T-helper 1 cell treated with Interleukin-12 subunit alpha and Interleukin-12 subunit beta and Interleukin-4 antibody, amounts not matched to agents 30 ng/mL and 1 ng/mL, for 36 hours (primary cell): ENCODE results near the gene PRKRA. TPM values are rescaled to one million over a fixed set of nuclear protein-coding genes. Genes with fewer than 3 reads are reported as not detected.
"Not testable (repeated sequence)": the region's sequence is repeated elsewhere in the genome, so short reads cannot be mapped to it uniquely, and the experiment has no call there.

Experiments used
- intact Hi-C: fragments of 100-400 bp; cut with micrococcal nuclease; formaldehyde crosslinking; loops from one replicate; pipeline ENCODE4 v1.15.1; 2024
- total RNA-seq: library from RNA; stranded (reverse); gene quantifications from 2 replicates; pipeline ENCODE4 v1.2.3, GENCODE V29; 2022

Gene PRKRA
- total RNA-seq, 1 donor from 2014 or later: 36.1 TPM

DNA sequence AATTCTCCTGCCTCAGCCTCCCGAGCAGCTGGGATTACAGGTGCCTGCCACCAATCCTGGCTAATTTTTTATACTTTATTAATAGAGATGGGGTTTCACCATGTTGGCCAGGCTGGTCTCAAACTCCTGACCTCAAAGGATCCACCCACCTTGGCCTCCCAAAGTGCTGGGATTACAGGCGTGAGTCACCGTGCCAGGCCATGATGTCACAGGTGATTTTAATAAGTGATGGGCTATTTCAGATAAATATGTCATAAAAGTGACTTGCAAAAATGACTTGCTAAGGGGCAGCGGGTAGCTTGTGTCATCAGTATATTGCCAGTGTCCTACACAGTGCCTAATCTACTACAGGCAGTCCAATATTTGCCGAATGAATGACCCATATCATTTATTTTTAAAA, 20.3 kb upstream of the PRKRA start:
- intact Hi-C loops: loop anchor here (10.0 kb wide), 1 partner anchor 793 kb away; the partner anchor contains the start of gene SESTD1

DNA sequence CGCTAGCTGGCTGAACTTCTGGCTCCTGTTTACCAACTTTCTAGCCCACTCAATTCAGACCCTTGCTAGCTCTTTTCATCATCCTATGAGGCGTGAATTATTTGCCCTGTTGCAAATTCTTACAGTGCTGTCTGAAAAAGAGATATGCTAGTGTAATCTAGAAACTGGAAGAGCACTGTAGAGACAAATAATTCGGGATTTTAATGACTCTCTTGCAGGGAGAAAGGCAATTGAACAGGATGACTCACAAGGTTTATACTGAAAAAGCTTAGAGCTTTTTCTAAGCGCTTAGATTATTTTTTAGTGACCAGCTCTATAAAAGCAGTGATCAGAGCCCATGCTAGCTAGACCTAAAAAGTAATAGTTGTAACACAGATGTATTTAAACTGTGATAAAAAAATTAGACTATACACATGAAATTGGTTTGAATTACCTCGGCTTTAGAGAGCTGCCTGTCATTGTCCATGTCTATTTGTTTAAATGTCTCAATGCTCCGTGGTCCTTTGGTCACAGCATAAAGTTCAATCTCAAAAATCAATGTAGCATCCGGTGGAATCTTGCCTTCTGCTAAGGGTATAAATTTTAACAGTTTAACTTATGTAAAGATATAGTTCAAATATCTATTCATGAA, 18.4 kb upstream of the PRKRA start:
- intact Hi-C loops: no loop called here

DNA sequence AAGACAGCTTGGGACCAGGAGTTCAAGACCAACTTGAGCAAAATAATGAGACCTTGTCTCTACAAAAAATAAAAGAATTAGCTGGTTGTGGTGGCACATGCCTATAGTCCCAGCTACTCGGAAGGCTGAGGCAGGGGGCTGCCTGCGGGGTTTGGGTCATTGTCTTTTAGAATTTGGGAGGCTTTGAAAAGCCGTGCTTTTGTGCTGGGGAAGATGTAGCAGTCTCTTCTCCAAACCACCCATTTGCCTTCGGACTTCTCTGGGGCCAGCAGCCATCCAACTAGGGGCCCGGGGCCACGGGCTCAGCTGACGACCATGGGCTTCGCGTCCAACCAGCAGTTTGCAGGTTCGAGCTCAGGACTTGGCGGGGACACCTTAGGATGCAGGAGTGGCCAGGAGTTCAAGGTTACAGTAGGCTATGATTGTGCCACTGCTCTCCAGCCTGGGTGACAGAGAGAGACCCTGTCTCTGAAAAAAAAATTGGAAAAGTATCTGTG, 6.5 kb upstream of the PRKRA start:
- intact Hi-C loops: no loop called here

DNA sequence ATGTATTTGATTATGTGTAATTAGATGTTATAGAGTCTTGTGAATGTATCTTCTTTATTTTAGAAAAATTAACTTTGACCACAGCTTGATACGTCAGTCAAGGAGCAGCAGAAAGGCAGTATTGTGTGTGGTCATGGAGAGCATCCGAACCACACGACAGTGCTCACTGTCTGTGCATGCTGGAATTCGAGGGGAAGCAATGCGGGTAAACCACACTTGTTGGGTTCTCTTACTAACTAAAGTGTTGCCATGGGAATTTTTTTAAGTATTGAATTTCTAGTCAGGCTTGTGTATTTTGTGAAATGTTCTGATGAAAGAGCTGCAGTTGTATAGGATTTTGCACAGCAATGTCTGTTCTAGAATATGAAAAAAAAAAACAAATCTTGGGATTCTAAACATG, 5.0 kb upstream of the PRKRA start:
- intact Hi-C loops: loop anchor here (1.0 kb wide), 1 partner anchor 8 kb away; no protein-coding TSS in a partner anchor

DNA sequence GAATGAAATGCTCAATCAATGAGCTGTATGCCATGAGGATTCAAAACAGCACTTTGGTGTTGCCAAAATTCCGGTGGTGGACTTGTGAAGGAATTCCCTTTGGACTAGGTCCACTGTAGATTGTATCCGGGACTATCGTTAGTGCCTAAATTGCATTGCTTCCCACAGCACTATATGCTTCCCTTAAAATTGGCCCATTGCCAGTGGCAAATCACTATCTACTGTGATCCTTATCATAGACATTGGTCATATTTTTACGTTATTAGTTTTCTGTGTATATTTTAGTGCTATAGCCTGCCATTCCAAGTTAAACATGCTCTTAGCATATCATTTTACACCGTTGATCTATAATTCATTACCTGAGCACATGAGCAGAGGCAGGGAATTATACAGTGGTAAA, 1.9 kb upstream of the PRKRA start:
- intact Hi-C loops: no loop called here

DNA sequence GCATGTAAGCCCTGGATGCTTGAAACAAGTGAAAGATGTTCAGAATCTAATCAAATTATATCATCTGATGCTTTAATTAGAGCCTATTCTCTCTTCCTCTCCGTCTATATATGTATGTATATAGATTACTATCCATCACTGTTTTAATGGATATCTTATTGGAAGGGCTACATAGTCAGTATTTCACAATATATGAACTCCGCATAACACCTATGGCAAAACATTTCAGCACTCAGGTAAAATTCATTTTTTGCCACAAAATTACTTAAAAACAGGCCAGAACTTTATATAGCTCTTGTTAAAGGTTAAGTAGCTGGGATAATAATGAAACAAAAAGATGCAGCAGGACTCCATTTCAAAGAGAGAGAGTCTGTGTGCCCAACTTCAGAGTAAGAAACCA, 1.4 kb upstream of the PRKRA start:
- intact Hi-C loops: no loop called here

DNA sequence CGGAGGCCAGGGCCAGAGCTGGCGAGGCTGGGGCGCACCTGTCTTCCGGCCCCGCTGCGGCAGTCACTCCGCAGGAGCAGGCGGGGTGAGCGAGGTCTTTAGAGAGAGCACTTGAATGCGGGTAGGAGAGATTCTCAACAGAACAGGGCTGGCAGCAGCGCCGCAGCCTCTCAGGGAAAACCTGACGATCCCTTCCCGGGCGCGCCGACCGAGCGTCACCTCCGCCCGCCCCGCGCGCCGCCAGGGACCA, 526 bp downstream of the PRKRA start:
- intact Hi-C loops: loop anchor here (1.0 to 2.0 kb wide), 8 partner anchors 37 to 898 kb away; partner anchors contain the start of gene RBM45

DNA sequence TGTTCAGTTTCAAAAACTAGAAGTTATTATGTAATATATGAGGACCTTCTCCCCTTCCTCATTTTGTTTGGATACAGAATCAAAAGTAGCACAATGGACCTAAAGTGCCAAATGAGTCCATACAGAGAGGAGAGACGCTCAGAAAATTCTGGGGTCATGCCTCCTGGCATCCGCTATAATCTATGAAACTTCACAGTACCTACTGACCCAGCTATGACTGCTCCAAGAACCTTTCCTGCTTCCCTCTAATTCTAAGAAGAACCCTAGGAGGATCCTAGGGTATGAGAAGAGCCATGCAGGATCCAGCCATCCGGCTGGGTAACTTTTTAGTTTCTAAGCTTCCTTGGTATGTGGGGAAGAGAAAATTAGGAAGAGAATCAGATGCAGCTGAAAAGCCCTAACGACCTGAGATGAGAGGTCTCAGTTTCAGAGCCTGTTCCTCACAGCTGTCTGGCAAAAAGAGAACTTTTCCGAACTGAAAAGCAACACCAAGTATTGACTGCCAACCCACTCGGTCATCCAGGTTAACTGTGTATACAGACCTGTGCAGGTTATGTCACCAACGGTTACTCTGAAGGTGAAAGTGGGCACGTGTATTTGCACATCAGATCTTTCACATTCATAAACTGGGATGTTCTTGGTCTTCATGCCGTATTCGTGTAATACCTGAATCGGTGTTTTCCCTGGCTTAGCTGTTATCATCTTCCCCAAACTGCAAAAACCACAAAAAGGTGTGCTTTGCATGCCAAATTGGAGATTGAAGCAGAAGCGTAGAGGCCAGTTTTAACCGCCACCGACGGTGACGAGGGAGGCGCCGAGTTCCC, 1.1 kb downstream of the PRKRA start:
- intact Hi-C loops: loop anchor here (1.0 to 2.0 kb wide), 9 partner anchors 10 to 897 kb away; partner anchors contain the start of gene RBM45

DNA sequence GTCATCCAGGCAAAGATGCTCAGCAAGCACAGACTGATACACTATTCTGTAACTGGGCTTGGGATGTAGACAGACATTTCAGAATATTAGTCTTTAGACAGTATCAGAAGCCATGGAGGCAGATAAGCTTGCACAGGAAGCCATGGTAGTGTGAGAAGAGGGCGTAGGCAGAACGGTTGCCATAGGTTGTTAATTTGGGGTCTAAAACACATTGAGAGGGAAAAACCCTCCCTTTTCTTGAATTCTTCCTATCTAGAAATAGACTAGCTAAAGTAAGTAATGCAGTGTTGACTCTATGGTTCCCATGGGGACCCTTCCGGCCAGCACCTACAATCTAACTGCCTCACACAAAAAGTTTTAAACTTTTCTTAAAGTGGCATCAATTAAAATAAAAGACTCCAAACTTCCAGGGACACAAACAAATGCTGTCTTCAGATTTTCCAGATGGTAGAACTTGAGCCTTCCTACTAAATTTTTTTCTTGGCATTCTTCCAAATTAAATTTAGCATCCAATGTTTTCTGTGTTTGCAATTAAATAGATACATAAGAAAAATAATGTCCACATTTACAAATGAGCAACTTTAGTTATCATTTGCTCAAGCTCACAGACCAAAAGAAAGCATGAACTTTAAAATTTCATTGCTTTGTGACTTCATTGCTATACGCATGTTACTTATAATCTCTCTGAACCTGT, 1.9 kb downstream of the PRKRA start:
- intact Hi-C loops: loop anchor here (1.0 kb wide), 1 partner anchor 9 kb away; no protein-coding TSS in a partner anchor

DNA sequence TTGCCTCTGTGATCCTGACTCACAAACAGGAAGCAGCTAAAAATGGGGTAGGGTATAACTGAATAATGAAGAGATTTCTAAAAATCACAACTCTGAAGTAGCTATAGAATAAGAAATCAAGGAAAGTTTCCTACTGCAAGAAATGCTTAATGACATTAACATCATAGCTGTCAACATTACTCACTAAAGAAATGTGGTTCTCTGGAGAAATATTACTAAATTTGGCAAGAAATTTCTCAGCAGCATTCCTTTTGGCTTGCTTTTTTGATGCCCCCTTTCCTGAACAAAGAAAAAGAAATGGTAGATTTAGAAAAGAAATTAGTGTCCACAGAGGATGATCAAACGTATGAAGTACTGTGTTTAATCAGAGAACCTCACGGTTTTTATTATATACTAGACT, 9.5 kb downstream of the PRKRA start:
- intact Hi-C loops: no loop called here

DNA sequence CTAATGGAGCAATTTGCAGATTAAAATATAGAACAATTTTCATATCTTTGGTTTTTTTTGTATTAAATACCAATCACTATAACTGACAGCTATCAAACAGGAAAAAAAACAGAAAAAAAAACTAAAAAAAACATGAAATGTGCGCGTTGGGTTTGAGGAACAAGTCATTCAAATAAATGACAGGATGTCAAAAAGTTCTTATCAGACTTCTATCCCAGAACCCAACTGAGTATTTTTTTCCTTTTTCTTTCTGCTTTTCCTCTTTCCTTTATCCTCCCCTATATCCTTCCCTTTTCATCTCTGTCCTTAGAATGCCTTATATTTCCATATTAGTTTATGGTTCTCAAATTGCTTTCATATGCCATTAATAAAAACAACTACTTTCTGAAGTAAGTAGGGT, 14.3 kb downstream of the PRKRA start:
- intact Hi-C loops: no loop called here

DNA sequence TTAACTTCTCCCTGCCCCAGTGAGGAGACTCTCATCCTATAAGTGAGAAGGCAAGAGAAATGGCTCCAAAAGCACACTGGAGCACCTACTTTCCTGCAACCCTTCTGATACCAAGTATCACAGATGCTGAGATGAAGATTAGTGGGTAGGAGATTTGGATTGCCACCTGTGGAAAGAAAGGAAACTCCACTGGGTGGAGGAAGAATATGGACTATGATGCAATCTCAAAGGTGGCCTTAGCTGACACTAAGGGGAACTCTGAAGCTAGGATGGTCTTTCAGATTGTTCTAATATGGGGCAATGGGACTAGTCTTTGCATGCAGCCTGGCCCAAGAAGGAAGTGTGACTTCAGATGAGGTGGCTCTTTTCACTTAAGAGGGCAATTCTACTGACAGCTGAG, 21.6 kb downstream of the PRKRA start:
- intact Hi-C loops: no loop called here

DNA sequence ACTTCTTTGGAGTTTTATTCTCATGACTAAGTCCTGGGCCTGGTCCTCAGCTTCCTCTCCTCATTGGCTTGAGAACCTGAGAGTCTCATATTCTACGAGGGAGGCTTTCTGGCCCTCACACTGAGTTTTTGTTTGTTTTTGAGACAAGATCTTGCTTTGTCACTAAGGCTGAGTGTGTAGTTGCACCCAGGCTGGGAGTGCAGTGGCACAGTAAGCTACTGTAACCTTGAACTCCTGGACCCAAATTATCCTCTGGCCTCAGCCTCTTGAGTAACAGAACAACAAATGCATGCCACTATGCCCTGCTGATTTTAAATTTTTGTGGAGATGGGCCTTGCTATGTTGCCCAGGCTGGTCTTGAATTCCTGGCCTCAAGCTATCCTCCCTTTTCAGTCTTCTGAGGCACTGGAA, 22.6 kb downstream of the PRKRA start:
- intact Hi-C loops: no loop called here

DNA sequence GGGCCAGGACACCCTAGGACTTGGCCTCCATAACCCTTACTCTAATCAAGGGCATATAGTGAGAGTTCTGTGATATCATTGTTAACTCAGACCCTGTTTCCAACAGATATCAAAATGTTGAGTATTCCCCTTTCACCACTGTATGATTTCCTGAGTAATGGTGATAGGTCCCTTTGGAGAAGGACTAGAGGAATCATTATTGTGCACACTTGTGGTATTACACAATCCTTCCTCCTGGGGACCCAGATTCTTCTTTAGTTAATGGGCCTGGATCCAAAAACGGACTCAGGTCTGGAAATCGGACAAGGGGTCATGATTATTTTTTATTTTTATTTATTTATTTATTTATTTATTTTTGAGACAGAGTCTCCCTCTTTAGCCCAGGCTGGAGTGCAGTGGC, 23.5 kb downstream of the PRKRA start:
- intact Hi-C loops: no loop called here

DNA sequence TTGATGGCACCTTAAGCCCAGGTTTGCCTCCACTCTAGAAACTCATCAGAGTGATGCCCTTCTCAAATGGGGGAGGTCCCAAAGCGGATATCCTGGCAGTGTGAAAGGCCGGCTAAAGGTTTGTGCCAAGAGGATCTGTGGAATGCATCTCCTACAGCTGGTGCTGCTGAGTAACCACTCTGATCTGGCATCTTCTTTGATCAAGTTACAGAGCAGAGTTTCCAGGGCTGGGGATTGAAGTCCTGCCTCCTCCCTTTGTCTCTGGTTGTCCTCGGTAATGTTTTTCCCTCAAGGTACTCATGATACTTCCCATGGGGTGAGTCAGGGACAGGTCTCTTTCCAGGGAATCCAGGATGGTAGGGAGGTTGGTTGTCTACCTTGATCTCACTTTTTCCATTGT, 24.6 kb downstream of the PRKRA start:
- intact Hi-C loops: no loop called here

DNA sequence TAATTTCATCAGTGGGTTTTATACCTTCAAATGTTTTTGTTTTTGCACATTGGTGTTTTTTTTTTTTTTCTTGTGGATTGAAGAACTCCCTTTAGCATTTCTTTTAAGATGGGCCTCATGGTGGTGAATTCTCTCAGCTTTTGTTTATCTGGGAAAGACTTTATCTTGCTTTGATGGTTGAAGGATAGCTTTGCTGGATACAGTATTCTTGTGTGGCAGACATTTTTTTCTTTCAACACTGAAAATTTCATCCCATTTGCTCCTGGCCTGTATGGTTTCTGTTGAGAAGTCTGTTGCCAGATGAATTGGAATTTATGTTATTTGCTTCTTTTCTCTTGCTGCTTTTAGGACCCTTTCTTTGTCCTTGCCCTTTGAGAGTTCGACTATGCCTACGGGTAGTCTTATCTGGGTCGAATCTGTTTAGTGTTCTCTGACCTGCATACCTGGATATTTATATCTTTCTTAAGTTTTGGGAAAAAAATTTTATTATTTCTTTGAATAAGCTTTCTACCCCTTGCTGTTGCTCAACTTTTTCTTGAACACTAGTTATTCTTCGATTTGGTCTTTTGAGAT, 25.6 kb downstream of the PRKRA start:
- intact Hi-C loops: no loop called here

DNA sequence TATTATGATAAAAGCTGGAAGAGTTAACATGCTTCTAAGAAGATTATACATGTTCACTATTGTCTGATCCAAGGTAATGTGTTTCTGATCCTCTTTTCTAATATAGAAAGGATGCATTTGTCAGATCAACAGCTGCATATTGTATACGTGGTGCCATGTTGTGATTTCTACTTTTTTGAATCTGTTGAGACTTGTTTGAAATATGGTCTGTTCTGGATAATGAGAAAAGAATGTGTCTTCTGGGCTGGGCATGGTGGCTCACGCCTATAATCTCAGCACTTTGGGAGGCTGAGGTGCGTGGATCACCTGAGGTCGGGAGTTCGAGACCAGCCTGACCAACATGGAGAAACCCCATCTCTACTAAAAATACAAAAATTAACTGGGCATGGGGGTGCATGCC, 27.2 kb downstream of the PRKRA start:
- intact Hi-C loops: not testable (repeated sequence)

DNA sequence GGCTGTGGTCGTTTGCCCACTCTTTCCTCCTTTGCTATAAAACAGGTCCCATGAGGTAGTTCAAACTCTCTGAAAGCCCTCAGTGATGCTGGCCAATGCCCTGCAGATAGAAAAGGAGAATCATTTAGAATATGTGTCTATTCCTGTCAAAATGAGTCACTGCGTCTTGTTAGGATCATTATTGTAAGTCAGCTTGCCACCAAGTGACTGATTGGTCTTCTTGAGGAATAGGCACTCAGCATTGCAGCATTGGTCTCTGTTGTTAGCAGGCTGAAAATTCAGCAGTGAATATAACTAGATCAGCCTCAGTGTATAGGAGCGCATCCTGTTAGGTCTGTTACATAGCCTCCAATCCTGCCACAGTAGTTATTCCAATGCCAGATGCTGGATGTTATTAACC, 28.9 kb downstream of the PRKRA start:
- intact Hi-C loops: no loop called here

DNA sequence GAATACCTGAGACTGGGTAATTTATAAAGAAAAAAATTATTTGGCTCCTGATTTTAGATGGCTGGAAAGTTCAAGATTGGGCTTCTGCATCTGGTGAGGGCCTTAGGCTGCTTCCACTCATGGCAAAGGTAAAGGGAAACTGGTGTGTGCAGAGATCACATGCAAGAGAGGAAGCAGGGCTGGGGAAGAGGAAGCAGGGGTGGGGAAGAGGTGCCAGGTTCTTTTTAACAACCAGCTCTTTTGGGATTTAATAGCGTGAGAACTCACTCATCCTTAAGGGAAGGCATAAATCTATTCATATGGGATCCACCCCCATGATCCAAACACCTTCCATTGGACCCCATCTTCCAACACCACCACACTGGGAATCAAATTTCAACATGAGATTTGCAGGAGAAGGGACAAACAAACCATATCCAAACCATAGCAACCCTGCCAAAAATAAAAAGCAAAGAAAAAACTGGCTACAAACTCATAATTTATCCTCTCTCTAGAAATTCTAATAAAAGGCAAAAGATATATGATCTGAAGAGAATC, 30.4 kb downstream of the PRKRA start:
- intact Hi-C loops: no loop called here

DNA sequence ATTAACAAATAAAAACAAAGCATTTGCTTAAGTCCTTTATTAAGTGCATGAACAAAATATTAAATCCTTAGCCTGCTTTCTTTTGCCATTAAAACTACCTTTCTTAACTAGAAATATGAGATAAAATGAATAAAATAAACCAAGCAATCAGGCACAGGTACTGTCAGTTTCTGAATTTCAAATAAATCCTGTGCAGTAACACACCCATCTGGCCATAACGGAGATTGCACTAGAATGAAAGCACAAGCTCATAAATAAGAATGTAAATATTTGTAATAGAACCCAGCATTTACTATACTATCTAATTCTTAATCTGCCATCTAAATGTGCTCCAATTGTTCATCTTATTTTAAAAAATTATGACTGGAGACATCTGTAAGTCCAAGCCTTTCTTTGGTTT, 31.9 kb downstream of the PRKRA start:
- intact Hi-C loops: loop anchor here (1.0 kb wide), 1 partner anchor 113 kb away; no protein-coding TSS in a partner anchor

DNA sequence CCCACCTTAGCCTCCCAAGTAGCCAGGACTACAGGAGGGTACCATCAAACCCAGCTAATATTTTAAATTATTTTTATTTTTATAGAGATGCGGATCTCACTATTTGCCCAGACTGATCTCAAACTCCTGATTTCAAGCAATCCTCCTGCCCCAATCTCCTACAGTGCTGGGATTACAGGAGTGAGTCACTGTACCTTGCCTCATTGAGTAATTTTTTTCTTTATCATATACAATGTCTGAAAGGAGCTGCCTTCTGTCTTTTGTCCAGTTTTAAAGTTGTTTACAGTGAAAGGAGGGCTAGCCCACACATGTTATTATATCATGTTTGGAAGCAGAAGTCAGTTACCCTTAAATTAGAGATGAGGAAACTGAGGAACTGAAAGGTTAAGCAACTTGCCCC, 32.5 kb downstream of the PRKRA start:
- intact Hi-C loops: no loop called here

DNA sequence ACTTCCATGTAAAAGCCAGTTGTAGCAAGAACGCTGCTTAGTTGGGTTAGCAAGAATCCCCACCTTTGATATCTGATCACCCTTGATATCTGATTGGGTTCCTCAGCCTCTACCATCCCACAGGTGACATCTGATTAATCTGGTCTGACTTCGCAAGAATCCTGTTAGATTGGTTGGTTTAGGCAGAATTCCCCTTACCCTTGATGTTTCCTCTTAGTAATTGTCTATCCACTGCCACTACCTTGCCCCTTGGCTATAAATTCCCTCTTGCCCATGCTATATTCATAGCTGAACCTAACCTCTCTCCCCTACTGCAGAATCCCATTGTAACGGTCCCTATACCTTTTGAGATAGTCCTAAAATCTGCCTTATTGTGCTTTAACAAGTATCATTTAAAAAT, 33.1 kb downstream of the PRKRA start:
- intact Hi-C loops: no loop called here
